HG03060 (cell line): ENCODE measurements around the gene POLRMT.
"Not testable (repeated sequence)": the region's sequence is repeated elsewhere in the genome, so short reads cannot be mapped to it uniquely, and the experiment has no call there.

Experiments
- ATAC-seq: cut with Tn5 transposase; IDR thresholded peaks from one replicate; pipeline ENCODE4 v1.9.1; 2021; ENCODE audit warnings: low read depth, moderate number of reproducible peaks; ENCODE audit not compliant: unreplicated experiment

Gene POLRMT

DNA sequence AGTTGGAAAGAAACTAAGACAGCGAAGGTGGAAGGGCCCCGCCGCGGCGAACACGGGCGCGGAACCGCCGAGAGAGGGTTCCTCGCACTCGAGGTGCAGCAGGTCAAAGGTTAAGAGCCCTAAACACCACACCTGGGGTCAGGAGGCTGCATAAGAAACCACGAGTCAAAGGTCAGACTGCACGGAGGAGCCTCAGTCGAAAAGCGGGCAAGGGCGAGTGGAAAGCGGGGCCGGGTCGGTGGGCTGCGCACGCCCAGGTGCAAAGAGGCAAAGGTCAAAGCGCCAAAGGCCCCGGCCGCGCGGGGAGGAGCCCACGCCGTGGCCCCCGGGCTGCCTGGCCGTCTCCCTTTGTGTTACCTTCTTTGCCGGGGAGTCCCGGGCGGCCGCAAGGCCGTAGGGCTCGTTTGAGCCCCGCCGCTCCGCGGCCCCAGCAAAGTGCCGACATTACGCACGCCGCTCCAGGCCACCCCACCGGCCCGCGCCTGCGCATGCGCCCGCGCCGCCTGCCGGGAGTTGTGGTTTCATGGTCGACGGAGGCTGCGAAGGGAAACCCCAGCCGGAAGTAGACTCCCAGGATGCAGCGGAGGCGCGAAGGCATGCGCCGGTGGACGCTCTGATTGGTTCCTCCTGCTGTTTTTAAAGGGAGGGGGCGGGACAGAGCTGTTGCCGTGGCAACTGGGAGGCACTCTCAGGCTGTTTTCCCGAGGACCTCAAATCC lies at the start of gene POLRMT:
Gene POLRMT (minus strand): TSS at position 470 of the 718 bp plus-strand sequence. CDS start 25 bp downstream, at position 445.
- ATAC-seq, result peak; percentile 64

DNA sequence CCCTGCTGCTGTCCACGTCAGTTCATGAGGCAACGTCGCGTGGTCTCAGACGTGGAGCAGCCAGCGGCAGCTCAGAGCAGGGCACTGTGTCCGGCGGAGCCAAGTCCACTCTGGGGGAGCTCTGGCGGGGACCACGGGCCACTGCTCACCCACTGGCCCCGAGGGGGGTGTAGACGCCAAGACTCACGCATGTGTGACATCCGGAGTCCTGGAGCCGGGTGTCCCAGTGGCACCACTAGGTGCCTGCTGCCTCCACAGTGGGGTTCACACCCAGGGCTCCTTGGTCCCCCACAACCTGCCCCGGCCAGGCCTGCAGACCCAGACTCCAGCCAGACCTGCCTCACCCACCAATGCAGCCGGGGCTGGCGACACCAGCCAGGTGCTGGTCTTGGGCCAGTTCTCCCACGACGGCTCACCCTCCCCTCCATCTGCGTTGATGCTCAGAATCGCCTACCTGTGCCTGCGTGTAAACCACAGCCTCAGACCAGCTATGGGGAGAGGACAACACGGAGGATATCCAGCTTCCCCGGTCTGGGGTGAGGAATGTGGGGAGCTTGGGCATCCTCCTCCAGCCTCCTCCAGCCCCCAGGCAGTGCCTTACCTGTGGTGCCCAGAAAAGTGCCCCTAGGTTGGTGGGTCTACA lies 49.5 kb upstream of the POLRMT start:
- no peak for ATAC-seq

- no peak for ATAC-seq
Measured at GRCh38 chr19:681029-682019, 48.0 kb upstream of the POLRMT start.

GRCh38 chr19:680287-681028 lies 47.1 kb upstream of the POLRMT start:
- ATAC-seq, result peak; percentile 58

DNA sequence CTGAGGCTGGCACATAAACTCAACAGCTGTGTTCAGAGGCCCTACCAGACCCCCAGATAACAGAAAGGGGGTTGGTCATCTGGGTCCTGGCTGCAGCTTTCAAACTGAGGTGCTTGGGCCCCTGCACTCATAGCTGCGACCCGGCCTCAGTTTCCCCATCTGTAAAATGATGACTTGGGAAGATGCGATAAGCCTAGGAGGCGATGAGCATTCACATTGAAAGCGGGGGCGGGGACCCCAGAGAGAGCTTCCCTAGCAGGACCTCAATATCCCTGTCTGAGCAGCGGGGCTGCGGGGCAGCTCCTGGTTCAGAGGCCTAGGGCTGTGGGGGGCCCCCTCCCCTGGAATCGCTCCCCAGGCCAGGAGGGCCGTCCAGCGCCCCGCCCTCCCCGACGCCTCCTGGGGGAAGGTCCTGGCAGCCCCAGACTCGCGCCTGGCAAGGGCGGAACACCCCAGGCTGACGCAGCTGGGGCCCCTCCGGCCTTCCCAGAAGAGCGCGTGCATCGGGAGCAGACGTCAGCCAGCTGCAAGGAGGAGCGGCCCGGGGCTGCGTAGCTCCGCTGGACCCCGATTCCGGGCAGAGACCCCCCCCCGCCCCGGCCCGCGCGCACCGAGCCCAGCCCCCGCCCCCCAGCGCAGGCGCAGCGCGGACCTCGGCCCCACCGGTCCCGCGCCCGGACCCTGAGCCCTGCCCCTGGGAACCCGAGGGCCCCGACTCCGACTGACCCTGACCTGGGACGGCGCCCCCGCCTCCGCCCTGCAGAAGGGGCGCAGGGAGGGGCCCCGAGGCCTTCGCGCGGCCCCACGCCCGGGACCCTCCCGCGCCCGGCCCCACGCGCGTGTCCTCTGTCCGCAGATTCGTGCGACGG lies 46.3 kb upstream of the POLRMT start:
- no peak for ATAC-seq

GRCh38 chr19:678791-679388 lies 45.6 kb upstream of the POLRMT start:
- ATAC-seq, result no peak

- no peak for ATAC-seq
Measured at GRCh38 chr19:677601-678436, 44.5 kb upstream of the POLRMT start.

DNA sequence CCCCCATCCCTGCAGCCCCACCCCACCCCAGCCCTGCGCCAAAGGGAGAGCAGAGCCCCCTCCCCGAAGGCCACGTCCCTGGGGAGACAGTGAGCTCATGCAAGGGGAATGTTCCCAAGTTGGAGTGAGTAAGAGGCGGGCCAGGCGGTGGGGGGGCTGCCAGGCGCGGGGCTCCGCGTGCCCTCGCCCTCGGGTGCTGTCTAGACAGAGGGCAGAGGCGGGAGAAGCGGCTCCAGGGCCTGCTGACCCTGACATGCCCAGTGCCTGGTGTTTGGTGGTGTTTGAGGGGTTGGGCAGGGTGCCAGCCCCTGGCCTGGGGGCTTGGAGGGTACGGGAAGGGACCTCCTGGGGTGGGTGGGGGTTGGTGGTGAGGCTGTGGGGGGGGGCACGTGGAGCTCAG lies 43.9 kb upstream of the POLRMT start:
- no peak for ATAC-seq

DNA sequence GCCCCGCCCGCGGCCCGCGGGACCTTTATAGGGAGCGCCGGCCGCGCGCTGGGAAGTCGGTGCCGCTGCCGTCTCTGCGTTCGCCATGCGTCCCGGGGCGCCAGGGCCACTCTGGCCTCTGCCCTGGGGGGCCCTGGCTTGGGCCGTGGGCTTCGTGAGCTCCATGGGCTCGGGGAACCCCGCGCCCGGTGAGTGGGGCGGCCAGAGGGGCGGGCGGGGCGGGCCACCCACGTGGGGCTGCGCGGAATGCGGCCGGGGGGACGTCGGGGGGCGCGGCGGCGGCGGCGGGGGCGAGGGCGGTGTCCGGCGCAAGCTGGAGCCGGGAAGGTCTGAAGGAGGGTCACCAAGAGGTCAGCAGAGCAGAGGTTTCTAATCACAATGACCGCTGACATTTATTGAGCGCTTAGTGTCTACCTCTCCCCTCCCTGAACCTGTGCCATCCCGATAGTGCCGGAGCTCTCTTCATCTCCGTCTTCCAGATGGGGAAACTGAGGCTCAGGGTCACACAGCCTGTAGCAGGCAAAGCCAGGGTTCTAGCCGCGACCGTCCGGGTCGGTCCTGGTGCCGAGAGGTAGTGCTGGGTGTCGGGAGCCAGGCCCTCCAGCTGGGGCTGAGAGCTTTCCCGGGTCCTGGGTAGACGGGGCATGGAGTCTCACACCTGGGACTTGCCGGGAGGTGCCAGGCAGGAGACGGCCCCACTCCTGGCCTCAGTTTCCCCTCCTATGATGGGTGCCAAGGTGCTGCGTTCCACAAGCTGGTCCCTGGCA lies 43.2 kb upstream of the POLRMT start, which contains the start of gene FSTL3:
Gene FSTL3 (plus strand): TSS at position 54 of the 767 bp plus-strand sequence. CDS start 32 bp downstream, at position 86.
- no peak for ATAC-seq

- ATAC-seq, result no peak
Measured at GRCh38 chr19:676007-676338, 42.6 kb upstream of the POLRMT start.

- no peak for ATAC-seq
Measured at GRCh38 chr19:674282-675151, 41.2 kb upstream of the POLRMT start.

DNA sequence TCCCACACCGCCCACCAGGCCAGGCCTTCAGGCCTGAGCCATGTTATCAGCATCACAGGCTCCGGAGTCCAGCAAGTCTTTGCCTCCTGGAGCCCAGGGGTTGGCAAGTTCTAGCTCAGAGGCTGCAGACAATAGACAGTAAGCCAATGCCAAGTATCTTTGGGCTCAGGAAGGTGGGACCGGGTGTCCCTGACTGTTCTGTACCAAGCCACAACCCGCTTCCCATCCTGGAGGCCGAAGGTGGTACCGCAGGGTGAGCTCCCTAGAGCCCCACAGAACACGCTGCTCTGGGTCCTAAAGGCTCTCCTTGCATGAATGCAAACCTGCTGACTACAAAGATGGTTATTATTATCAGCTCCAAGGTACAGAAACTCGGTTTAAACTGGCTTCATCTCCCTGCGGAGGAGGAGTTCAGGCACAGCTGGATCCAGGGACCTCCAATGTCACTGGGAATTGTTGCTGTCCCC lies 37.3 kb upstream of the POLRMT start:
- no peak for ATAC-seq

DNA sequence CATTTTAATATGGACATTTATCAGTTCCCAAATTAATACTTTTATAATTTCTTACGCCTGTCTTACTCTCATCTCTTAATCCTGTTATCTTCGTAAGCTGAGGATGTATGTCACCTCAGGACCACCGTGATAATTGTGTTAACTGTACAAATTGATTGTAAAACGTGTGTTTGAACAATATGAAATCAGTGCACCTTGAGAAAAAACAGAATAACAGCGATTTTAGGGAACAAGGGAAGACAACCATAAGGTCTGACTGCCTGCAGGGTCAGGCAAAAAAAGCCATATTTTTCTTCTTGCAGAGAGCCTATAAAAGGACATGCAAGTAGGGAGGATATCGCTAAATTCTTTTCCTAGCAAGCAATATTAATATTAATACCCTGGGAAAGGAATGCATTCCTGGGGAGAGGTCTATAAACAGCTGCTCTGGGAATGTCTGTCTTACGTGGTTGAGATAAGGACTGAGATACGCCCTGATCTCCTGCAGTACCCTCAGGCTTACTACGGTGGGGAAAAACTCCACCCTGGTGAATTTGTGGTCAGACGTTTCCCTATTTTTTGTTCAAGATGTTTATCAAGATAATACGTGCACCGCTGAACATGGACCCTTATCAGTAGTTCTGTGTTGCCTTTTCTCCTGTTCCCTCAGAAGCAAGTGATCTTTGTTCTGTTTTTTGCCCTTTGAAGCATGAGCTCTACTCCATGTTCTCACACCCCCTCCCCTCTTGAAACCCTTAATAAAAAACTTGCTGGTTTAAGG lies 35.5 kb upstream of the POLRMT start:
- not testable (repeated sequence) for ATAC-seq

DNA sequence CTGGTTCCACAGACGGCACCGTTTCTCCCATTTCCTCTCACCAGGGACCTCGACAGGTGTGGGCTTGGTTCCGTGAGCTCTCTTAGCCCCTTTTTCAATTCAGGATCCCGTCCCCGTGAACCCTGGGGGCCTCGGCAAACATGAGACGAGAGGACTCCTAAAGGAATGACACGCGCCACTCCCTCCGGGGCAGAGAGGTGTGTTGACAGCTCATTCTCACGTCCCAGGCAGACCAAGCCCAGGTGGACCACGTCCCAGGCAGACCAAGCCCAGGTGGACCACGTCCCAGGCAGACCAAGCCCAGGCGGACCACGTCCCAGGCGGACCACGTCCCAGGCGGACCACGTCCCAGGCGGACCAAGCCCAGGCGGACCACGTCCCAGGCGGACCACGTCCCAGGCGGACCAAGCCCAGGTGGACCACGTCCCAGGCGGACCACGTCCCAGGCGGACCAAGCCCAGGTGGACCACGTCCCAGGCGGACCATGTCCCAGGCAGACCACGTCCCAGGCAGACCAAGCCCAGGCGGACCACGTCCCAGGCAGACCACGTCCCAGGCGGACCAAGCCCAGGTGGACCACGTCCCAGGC lies 33.7 kb upstream of the POLRMT start:
- ATAC-seq, result not testable (repeated sequence)

DNA sequence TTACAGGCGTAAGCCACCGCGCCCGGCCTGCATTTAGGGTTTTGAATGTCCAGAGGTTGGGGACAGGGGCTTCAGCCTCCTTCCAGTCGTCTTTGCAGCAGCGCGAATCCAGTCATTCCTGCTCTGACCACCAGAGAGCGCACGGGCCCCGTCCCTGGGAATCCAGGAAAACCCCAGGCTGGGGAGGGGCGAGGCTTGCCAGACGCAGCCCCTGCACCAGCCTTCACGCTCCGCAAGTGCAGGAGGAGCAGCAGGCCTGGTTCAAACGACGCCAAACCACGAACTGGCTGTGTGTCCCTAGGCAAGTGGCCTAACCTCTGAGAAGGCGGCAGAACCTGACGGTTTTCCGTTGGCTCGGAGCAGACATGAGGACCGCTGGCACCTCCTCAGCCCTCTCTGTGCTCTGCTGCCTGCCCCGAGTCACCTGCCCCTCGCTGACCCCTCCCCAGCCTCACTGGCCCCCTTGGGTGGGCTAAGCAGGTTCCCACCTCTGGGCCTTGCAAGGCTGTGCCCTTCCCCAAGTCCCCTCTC lies 31.6 kb upstream of the POLRMT start:
- ATAC-seq, result no peak
